Fibroblast of villous mesenchyme (primary cell): ENCODE results near the gene CNST. TPM values are rescaled to one million over a fixed set of nuclear protein-coding genes. Genes with fewer than 3 reads are reported as not detected.
"Not testable (repeated sequence)": the region's sequence is repeated elsewhere in the genome, so short reads cannot be mapped to it uniquely, and the experiment has no call there.

Source experiments
- DNase-seq: peaks from one replicate; pipeline ENCODE4 v3.0.0-alpha.2; 2010; ENCODE audit warnings: low read depth
- H3K4me3 ChIP-seq: 2 replicates; pipeline ENCODE4 v1.5.1; 2011; ENCODE audit warnings: low read depth, mild to moderate bottlenecking, low read length
- total RNA-seq: library from RNA; depleted of rRNA; stranded (reverse); fragments of >200 nt; gene quantifications from 2 replicates; pipeline ENCODE4 v1.2.3, GENCODE V29; 2012
- TF ChIP-seq, protein P1 (sequence below): IDR thresholded peaks from 2 replicates; pipeline ENCODE4 v1.5.1; 2012; ENCODE audit warnings: low read depth, mild to moderate bottlenecking, low read length; ENCODE audit not compliant: insufficient read depth

The CNST gene
- total RNA-seq, 1 donor, result 44.0 TPM

DNA sequence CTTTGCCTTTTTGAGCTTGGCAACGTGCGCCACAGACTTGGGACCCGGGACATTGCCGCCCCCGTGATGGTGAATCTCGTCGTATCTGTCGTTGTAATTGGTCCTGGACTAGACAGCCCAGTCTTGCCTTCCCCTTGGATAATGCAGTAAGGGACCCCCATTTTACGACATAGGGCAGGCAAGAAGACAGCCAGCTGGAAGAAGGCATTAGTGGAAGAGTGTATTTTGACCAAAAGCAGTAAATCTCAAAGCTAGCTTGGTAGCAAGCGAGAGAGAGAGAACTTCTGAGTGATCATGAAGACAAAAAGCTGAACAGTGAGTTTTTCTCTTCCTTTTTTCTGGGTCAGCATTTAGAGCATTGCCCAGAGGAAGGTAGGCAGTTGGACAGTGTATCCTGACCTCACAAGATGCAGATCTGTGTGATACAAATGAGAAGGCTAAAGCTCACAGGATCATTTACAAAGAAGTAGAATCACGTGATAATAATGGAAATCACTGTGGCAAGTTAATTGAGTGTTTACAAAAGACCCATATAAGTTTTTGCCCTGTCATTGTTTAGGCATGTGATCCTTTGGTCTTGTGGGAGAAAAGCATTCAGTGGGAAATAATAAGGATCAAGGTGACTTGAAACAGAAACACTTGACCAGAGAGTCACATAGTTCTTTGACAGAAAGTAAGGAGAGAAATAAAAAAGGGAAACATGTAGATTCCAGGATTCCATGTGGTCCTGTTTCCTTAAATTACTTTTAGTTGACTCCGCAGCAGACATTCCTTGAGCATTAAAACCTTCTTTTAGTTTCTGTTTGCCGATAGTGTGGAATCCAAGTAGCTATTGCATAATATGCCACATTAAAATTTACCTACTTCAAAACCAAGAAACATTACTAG, 66.3 kb downstream of the CNST start:
- TF ChIP-seq, protein P1, sequence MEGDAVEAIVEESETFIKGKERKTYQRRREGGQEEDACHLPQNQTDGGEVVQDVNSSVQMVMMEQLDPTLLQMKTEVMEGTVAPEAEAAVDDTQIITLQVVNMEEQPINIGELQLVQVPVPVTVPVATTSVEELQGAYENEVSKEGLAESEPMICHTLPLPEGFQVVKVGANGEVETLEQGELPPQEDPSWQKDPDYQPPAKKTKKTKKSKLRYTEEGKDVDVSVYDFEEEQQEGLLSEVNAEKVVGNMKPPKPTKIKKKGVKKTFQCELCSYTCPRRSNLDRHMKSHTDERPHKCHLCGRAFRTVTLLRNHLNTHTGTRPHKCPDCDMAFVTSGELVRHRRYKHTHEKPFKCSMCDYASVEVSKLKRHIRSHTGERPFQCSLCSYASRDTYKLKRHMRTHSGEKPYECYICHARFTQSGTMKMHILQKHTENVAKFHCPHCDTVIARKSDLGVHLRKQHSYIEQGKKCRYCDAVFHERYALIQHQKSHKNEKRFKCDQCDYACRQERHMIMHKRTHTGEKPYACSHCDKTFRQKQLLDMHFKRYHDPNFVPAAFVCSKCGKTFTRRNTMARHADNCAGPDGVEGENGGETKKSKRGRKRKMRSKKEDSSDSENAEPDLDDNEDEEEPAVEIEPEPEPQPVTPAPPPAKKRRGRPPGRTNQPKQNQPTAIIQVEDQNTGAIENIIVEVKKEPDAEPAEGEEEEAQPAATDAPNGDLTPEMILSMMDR, result no peak
- DNase-seq, result peak; percentile 92
- H3K4me3 ChIP-seq, result peak overlapping the region; percentile 38

DNA sequence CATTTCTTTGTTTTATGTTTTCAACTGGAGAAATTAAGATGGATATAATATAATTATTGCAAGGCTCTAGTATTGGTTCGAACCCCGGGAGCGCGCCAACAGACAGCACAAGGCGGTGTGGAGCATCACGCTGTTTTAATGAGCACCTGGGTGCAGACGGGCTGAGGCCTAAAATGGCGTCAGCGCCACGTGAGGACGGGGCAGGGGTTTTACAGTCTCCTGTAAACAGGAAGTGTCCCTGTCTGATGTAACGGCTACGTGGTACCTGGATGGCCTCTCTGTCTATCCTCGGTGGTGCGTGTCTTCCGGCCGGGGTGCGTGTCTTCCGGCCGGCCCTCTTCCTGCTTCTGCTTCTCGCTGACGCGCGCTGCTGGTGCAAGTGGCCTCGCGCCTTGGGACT, 68.4 kb downstream of the CNST start:
- not testable (repeated sequence) for DNase-seq, H3K4me3 ChIP-seq

DNA sequence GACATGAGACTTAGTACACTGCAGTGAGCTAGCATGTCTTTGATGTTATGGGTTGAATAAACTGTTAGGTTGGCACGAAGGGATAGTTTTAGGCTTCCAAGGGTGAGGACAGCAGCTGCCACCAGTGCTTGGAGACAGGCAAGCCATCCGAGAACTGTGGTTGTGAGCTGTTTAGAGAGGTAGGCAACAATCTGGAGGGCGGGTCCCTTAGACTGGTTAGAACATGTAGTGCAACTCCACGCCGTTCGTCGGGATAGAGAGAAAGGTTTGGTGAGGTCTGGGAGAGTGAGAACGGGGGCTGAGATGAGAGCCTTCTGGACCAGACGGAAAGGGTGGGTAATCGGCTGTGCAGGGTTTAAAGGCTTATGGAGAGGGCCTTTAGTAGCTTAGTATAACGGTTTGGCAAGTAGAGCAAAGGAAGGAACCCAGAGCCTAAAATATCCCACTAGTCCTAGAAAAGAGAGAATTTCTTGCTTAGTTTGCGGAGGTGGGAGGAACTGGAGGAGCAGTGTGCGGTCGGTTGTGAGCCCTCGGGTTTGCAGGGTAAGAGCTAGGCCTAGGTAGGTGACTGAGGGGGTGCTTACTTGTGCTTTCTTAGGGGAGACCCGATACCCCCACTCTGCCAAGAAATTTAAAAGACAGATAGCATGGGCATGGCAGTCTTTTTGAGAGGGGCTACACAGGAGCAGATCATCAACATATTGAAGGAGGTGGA, 72.8 kb downstream of the CNST start:
- no peak for DNase-seq
- TF ChIP-seq, protein P1, result no peak
- no peak overlapping the region for H3K4me3 ChIP-seq

DNA sequence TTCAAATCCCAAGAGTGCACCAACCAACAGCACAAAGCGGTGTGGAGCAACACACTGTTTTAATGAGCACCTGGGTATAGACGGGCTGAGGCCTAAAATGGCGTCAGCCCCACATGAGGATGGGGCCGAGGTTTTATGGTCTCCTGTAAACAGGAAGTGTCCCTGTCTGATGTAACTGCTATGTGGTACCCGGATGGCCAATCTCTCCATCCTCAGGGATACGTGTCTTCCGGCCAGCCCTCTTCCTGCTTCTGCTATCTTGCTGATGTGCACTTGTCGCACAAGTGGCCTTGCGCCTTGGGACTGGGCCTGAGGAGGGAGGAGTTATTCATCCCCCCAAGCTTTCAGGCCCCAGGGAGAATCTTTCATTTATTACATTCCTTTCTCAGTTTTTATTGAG, 73.5 kb downstream of the CNST start:
- TF ChIP-seq, protein P1, result no peak
- no peak for DNase-seq
- no peak overlapping the region for H3K4me3 ChIP-seq

DNA sequence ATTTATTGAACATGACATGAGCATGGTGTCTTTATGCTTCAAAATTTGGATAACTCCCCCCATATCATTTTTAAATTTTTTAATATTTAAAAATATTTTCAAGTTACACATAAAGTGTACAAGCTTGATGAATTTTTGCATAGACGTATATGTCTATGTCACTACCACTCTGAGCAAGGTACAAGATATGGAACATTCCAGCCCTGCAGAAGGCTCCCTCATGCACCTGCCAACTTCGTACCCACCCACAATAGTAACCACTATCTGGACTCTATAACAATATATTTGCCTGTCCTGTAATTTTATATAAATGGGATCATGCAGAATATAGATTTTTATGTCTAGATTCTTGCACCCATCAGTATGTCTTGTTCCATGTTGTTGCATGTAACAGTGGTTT, 74.5 kb downstream of the CNST start:
- TF ChIP-seq, protein P1, result no peak
- H3K4me3 ChIP-seq, result no peak overlapping the region
- no peak for DNase-seq

DNA sequence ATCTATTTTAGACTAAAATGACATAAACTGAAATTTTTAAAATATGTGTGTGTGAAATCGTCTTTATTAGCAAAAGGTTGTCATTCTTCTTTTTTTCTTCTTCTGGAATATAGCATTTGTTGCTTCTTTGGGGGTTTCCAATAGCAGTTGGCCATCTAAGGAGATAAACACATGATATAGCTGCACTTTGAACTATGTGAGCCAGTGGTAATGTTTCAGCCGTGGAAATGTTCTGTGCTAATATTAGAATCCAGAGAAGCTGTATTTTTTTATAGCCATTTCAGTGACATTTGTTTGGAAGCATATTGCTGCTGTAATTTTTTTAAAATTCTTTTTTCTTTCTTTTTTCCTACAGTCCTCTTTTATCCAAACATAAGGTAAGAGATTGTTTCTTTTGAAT, 75.1 kb downstream of the CNST start:
- no peak for DNase-seq
- H3K4me3 ChIP-seq, result no peak overlapping the region
- TF ChIP-seq, protein P1, result no peak

DNA sequence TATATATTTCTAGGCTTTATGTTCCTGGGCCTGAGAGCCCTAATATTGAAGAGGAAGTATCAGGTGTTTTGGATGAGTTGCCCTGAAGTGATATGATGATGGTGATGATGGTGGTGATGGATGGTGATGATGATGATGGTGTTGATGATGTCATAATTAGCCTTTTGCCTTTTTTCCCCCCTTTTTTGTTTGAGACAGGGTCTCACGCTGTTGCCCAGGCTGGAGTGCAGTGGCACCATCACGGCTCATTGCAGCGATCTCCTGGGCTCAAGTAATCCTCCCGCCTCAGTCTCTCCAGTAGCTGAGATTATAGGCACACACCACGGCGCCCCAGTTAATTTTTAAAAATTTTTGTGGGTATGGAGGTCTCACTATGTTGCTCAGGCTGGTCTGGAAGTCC, 76.5 kb downstream of the CNST start:
- TF ChIP-seq, protein P1, result no peak
- no peak overlapping the region for H3K4me3 ChIP-seq
- DNase-seq, result no peak
